K562 (cell line): ENCODE data around the gene SHB. TPM values are rescaled to one million over a fixed set of nuclear protein-coding genes. Genes with fewer than 3 reads are reported as not detected.

ENCODE experiments used
- CUX1 ChIP-seq: fragments of 200-800 bp; sonication (Bioruptor generic); IDR thresholded peaks from 2 replicates; pipeline ENCODE4 v1.6.1; 2016; ENCODE audit warnings: missing genetic modification characterization, missing compliant biosample characterization
- E2F6 ChIP-seq, 2 experiments: IDR thresholded peaks; 2 replicates each; pipeline ENCODE4 v1.6.1; 2011; ENCODE audit warnings: borderline replicate concordance in 1 of 2, control low read depth in 1 of 2, low read depth in 1 of 2, low read length in 1 of 2, mild to moderate bottlenecking in 1 of 2, mixed read lengths in 1 of 2, moderate library complexity in 1 of 2; ENCODE audit not compliant: insufficient read depth in 1 of 2, insufficient read length in 1 of 2, poor library complexity in 1 of 2, severe bottlenecking in 1 of 2; ENCODE audit errors: extremely low read depth in 1 of 2
- HINFP ChIP-seq: fragments of 450-650 bp; conservative IDR thresholded peaks from 2 replicates; pipeline ENCODE4 v1.6.1; 2016; ENCODE audit warnings: missing genetic modification characterization, low read depth, mild to moderate bottlenecking, control low read depth, missing compliant biosample characterization
- MCM3 ChIP-seq: fragments of 450-650 bp; IDR thresholded peaks from 2 replicates; pipeline ENCODE4 v1.6.1; 2016
- NBN ChIP-seq: fragments of 450-650 bp; IDR thresholded peaks from 2 replicates; pipeline ENCODE4 v1.6.1; 2016; ENCODE audit warnings: low read depth, mild to moderate bottlenecking
- RBM14 ChIP-seq: fragments of 200-400 bp; formaldehyde crosslinking; IDR thresholded peaks from 2 replicates; pipeline ENCODE4 v1.6.1; 2018; ENCODE audit warnings: low read depth, mild to moderate bottlenecking, low read length, moderate library complexity, borderline replicate concordance; ENCODE audit not compliant: insufficient read depth
- RFX1 ChIP-seq: fragments of 450-650 bp; IDR thresholded peaks from 2 replicates; pipeline ENCODE4 v1.6.1; 2016; ENCODE audit warnings: mild to moderate bottlenecking, moderate library complexity
- SIN3A ChIP-seq, 2 experiments: fragments of 150-350 bp in 1 of 2; IDR thresholded peaks; 2 replicates each; pipeline ENCODE4 v1.6.1; 2011 to 2016; ENCODE audit warnings: borderline replicate concordance in 2 of 2, low read depth in 2 of 2, low read length in 2 of 2, mild to moderate bottlenecking in 2 of 2, moderate library complexity in 2 of 2; ENCODE audit not compliant: control insufficient read depth in 1 of 2
- THAP7 ChIP-seq: fragments of 250-450 bp; sonication (Bioruptor Pico); IDR thresholded peaks from 2 replicates; pipeline ENCODE4 v1.5.0; 2021
- ZC3H8 ChIP-seq: fragments of 450-650 bp; IDR thresholded peaks from 2 replicates; pipeline ENCODE4 v1.6.1; 2017
- ZNF609 ChIP-seq: sonication (generic); formaldehyde crosslinking; IDR thresholded peaks from 2 replicates; pipeline ENCODE4 v1.8.1; 2023; ENCODE audit warnings: missing genetic modification reagents, mild to moderate bottlenecking, borderline replicate concordance
- polyA plus RNA-seq, 8 experiments: library from polyadenylated mRNA; depleted of rRNA in 4 of 8; stranded (reverse) in 5 of 8; unstranded in 3 of 8; fragments of >200 nt; fragmentation: Nextera tagmentation in 2 of 8; fragmentation: Illumina TruSeq in 1 of 8; extraction: Ambion mirVana in 2 of 8; extraction: Trizol in 1 of 8; gene quantifications; 2 replicates each; pipeline versions ENCODE4 v1.2.1 to v1.2.3, GENCODE V29; 2011 to 2014; ENCODE audit warnings: inconsistent platforms in 1 of 8, missing spikeins in 1 of 8
- total RNA-seq, 7 experiments: library from RNA; depleted of rRNA in 6 of 7; stranded (reverse); fragments of >200 nt in 6 of 7; fragmentation: Illumina TruSeq in 2 of 7; extraction: Trizol in 2 of 7; gene quantifications; 2 replicates each; pipeline versions ENCODE4 v1.2.1 to v1.2.3, GENCODE V29; 2011 to 2021; ENCODE audit warnings: low replicate concordance in 1 of 7

The SHB gene
- total and polyA plus RNA-seq, 9 of the 15 experiments (the other 6 are each of a cell fraction or from before 2014, with no cell fraction given): 0.78 to 16.0 (median 5.3) TPM

GRCh38 chr9:38088006-38088925, 19.2 kb upstream of the SHB start (continued):
- TF ChIP-seq CUX1 (CRISPR knock-in tag) (no peak), SIN3A (IDR thresholded peaks at IDR 0.05; ENCODE audit: borderline replicate concordance in 2 of 2, control insufficient read depth in 1 of 2, low read depth in 2 of 2, low read length in 2 of 2) (no peak), RFX1 (no peak), ZNF609 (CRISPR knock-in tag) (no peak), HINFP (tag) (no peak), RBM14 (no peak), THAP7 (CRISPR knock-in tag) (no peak), NBN (no peak), MCM3 (no peak), ZC3H8 (no peak), E2F6 (IDR thresholded peaks at IDR 0.05; ENCODE audit: borderline replicate concordance in 1 of 2, extremely low read depth in 1 of 2, insufficient read depth in 1 of 2, insufficient read length in 1 of 2, low read depth in 1 of 2, low read length in 1 of 2, poor library complexity in 1 of 2, severe bottlenecking in 1 of 2) (no peak)
